GM19372 (cell line): Measurements from ENCODE around the gene TRPC4AP.

ENCODE experiments used
- ATAC-seq: cut with Tn5 transposase; IDR thresholded peaks from one replicate; pipeline ENCODE4 v1.9.1; 2021; ENCODE audit warnings: mild to moderate bottlenecking, low read depth, moderate library complexity; ENCODE audit not compliant: unreplicated experiment

TRPC4AP gene

GRCh38 chr20:34974246-34974645 lies 118.4 kb downstream of the TRPC4AP start:
- no peak for ATAC-seq

- no peak for ATAC-seq
These were observed 120.9 kb downstream of the TRPC4AP start for GRCh38 chr20:34971561-34972235.

GRCh38 chr20:34970846-34971560 lies 121.6 kb downstream of the TRPC4AP start:
- no peak for ATAC-seq

GRCh38 chr20:34970193-34970840 lies 122.3 kb downstream of the TRPC4AP start:
- no peak for ATAC-seq

- ATAC-seq: no peak
These were observed 124.4 kb downstream of the TRPC4AP start for GRCh38 chr20:34968042-34968775.

- no peak for ATAC-seq
These were observed 125.2 kb downstream of the TRPC4AP start for GRCh38 chr20:34967421-34967820.

- no peak for ATAC-seq
These were observed 127.6 kb downstream of the TRPC4AP start for GRCh38 chr20:34965051-34965450.

GRCh38 chr20:34964486-34964885 lies 128.1 kb downstream of the TRPC4AP start:
- ATAC-seq: no peak

- no peak for ATAC-seq
These were observed 135.7 kb downstream of the TRPC4AP start for GRCh38 chr20:34956751-34957472.

- ATAC-seq: no peak
These were observed 136.6 kb downstream of the TRPC4AP start for GRCh38 chr20:34956041-34956458.

GRCh38 chr20:34955231-34956040 lies 137.2 kb downstream of the TRPC4AP start, which contains the start of the genes GSS and MYH7B:
TSS of gene GSS (minus strand) at chr20:34955806. CDS start at chr20:34951852, 3,954 bp downstream.
TSS of gene MYH7B (plus strand) at chr20:34955868. CDS start at chr20:34978006, 22,138 bp downstream.
- ATAC-seq: peak; percentile 92

- no peak for ATAC-seq
These were observed 137.7 kb downstream of the TRPC4AP start for GRCh38 chr20:34954904-34955230.

GRCh38 chr20:34953960-34954359 lies 138.6 kb downstream of the TRPC4AP start:
- no peak for ATAC-seq

GRCh38 chr20:34952671-34953070 lies 139.9 kb downstream of the TRPC4AP start:
- no peak for ATAC-seq
